D721Med (cell line): ENCODE results near the gene HIVEP3.

Source experiments
- DNase-seq: peaks from one replicate; pipeline ENCODE4 v3.0.0; 2011; ENCODE audit warnings: low spot score; ENCODE audit not compliant: insufficient read length
- FAIRE-seq: peaks from 2 replicates; lab custom pipeline; 2011; peaks lifted over from hg19 to GRCh38; lab: Jason Lieb, UNC
- CTCF ChIP-seq: IDR thresholded peaks from 2 replicates; pipeline ENCODE4 v1.5.1; 2012; ENCODE audit warnings: mild to moderate bottlenecking, control low read depth; ENCODE audit not compliant: insufficient read depth; ENCODE audit errors: missing control alignments

HIVEP3 gene

GRCh38 chr1:41541592-41541952 is 377.1 kb downstream of the HIVEP3 start:
- no peak for TF ChIP-seq CTCF
- no peak for FAIRE-seq
- no peak for DNase-seq

GRCh38 chr1:41540886-41541591 is 377.7 kb downstream of the HIVEP3 start:
- DNase-seq = no peak
- TF ChIP-seq CTCF = no peak
- no peak for FAIRE-seq

GRCh38 chr1:41539999-41540398 is 378.7 kb downstream of the HIVEP3 start:
- TF ChIP-seq CTCF = no peak
- no peak for FAIRE-seq
- DNase-seq = no peak

GRCh38 chr1:41539418-41539805 is 379.3 kb downstream of the HIVEP3 start:
- no peak for FAIRE-seq
- no peak for TF ChIP-seq CTCF
- DNase-seq = no peak

- TF ChIP-seq CTCF = no peak
- FAIRE-seq (no peak), DNase-seq (no peak)
These were observed 379.8 kb downstream of the HIVEP3 start for GRCh38 chr1:41538741-41539417.

- no peak for DNase-seq
These were observed 380.9 kb downstream of the HIVEP3 start for GRCh38 chr1:41537788-41538351.

More at GRCh38 chr1:41537788-41538351, 380.9 kb downstream of the HIVEP3 start:
- FAIRE-seq = no peak
- no peak for TF ChIP-seq CTCF
